GM19372 (cell line): ENCODE results near the gene TPI1.

Experiments
- ATAC-seq: cut with Tn5 transposase; IDR thresholded peaks from one replicate; pipeline ENCODE4 v1.9.1; 2021; ENCODE audit warnings: mild to moderate bottlenecking, low read depth, moderate library complexity; ENCODE audit not compliant: unreplicated experiment

TPI1 gene

DNA sequence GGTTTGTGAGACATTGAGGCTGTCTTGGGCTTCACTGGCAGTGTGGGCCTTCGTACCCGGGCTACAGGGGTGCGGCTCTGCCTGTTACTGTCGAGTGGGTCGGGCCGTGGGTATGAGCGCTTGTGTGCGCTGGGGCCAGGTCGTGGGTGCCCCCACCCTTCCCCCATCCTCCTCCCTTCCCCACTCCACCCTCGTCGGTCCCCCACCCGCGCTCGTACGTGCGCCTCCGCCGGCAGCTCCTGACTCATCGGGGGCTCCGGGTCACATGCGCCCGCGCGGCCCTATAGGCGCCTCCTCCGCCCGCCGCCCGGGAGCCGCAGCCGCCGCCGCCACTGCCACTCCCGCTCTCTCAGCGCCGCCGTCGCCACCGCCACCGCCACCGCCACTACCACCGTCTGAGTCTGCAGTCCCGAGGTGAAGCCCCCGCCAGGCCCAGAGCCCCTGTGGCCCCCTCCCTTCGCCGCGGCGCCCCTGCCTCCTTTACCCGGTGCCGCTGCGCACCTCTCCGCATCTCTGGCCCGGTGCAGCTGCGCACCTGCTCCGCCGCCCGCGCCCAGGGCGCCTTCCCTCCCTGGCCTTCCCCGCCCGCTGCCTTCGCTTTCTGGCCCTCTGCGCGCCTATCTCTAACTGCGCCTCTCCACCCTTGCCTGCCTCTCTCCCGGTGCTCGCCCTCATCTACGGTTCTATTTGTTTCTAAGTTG lies 47.1 kb downstream of the TPI1 start, which contains the start of gene ENO2:
TSS of gene ENO2 (plus strand) at position 335 of the 701 bp plus-strand sequence. CDS start 1,253 bp downstream, outside the sequence.
- peak; percentile 58 for ATAC-seq

GRCh38 chr12:6914947-6915788 lies 47.8 kb downstream of the TPI1 start:
- ATAC-seq = no peak

GRCh38 chr12:6915789-6916285 lies 48.5 kb downstream of the TPI1 start:
- no peak for ATAC-seq

- no peak for ATAC-seq
Measured at GRCh38 chr12:6916426-6917200, 49.3 kb downstream of the TPI1 start.

DNA sequence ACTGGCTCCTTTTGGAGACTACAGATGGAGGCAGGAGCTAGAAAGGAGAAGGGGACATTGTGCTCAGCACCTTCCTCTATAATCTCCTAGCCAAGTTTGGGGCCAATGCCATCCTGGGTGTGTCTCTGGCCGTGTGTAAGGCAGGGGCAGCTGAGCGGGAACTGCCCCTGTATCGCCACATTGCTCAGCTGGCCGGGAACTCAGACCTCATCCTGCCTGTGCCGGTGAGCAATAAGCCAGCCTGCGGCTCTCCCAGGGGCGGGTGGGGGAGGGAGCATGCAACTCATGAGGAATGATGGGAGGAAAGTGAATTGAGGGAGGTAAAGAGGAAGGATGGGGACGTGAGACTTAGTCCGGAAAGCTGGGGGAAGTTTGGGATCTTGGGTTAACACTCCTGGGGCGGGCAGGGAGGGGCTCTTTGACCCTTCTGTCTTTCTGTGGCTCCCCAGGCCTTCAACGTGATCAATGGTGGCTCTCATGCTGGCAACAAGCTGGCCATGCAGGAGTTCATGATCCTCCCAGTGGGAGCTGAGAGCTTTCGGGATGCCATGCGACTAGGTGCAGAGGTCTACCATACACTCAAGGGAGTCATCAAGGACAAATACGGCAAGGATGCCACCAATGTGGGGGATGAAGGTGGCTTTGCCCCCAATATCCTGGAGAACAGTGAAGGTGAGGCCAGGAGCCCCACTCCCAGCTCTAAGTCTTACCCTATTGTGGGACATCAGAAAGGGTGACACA lies 50.3 kb downstream of the TPI1 start:
- no peak for ATAC-seq

DNA sequence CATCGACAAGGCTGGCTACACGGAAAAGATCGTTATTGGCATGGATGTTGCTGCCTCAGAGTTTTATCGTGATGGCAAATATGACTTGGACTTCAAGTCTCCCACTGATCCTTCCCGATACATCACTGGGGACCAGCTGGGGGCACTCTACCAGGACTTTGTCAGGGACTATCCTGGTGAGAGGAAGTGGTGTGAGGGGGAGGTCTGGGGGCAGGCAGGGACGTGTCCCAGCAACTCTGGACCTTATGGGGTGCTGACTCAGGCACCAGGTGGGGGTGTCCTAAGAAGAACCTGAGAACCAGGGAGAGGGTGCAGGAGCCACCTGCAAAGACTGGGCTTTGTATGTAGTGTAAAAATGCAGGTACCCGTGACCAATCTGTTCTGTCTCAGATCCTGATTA lies 52.3 kb downstream of the TPI1 start:
- ATAC-seq = no peak
